HL-60/S4 treated with phorbol 12-myristate 13-acetate at 8.2 ng/mL for 4 days and 3 days (cell line): ENCODE measurements around the gene NPPA.

ENCODE experiments used
- in situ Hi-C: fragments of 300-500 bp; cut with MboI; formaldehyde crosslinking; loops from 2 replicates; pipeline ENCODE4 v1.15.0; 2022; ENCODE audit warnings: low sequenced_read_pairs

The NPPA gene

GRCh38 chr1:11845641-11846335 is 1.8 kb downstream of the NPPA start:
- in situ Hi-C loops = loop anchor here (25.0 kb wide), 1 partner anchor 142 kb away; the partner anchor contains the start of gene MFN2

GRCh38 chr1:11842154-11843041 is 5.2 kb downstream of the NPPA start:
- in situ Hi-C loops = loop anchor here (25.0 kb wide), 1 partner anchor 145 kb away; the partner anchor contains the start of gene MFN2

- in situ Hi-C loops = loop anchor here (25.0 kb wide), 1 partner anchor 146 kb away; the partner anchor contains the start of gene MFN2
Measured at GRCh38 chr1:11841245-11842153, 6.1 kb downstream of the NPPA start.

- in situ Hi-C loops = loop anchor here (5.0 to 25.0 kb wide), 2 partner anchors 62 to 147 kb away; partner anchors contain the start of gene MFN2
Measured at GRCh38 chr1:11839727-11840705, 7.6 kb downstream of the NPPA start.

GRCh38 chr1:11838349-11839272 is 9.0 kb downstream of the NPPA start:
- in situ Hi-C loops = loop anchor here (5.0 to 25.0 kb wide), 2 partner anchors 64 to 149 kb away; partner anchors contain the start of gene MFN2

- in situ Hi-C loops = loop anchor here (5.0 to 25.0 kb wide), 2 partner anchors 64 to 149 kb away; partner anchors contain the start of gene MFN2
Measured at GRCh38 chr1:11837767-11838348, 9.7 kb downstream of the NPPA start.

- in situ Hi-C loops = loop anchor here (5.0 to 25.0 kb wide), 2 partner anchors 65 to 150 kb away; partner anchors contain the start of gene MFN2
Measured at GRCh38 chr1:11836955-11837766, 10.4 kb downstream of the NPPA start.

GRCh38 chr1:11835441-11836225 is 11.9 kb downstream of the NPPA start:
- in situ Hi-C loops = loop anchor here (5.0 to 25.0 kb wide), 2 partner anchors 67 to 152 kb away; partner anchors contain the start of gene MFN2

- in situ Hi-C loops = loop anchor here (25.0 kb wide), 1 partner anchor 153 kb away; the partner anchor contains the start of gene MFN2
Measured at GRCh38 chr1:11833900-11834299, 13.7 kb downstream of the NPPA start.

- in situ Hi-C loops = loop anchor here (25.0 kb wide), 1 partner anchor 154 kb away; the partner anchor contains the start of gene MFN2
Measured at GRCh38 chr1:11833497-11833896, 14.1 kb downstream of the NPPA start.

GRCh38 chr1:11831945-11832725 is 15.4 kb downstream of the NPPA start:
- in situ Hi-C loops = loop anchor here (25.0 kb wide), 1 partner anchor 155 kb away; the partner anchor contains the start of gene MFN2

- in situ Hi-C loops = loop anchor here (25.0 kb wide), 1 partner anchor 159 kb away; the partner anchor contains the start of gene MFN2
Measured at GRCh38 chr1:11828511-11828910, 19.1 kb downstream of the NPPA start.

- in situ Hi-C loops = loop anchor here (25.0 kb wide), 1 partner anchor 160 kb away; the partner anchor contains the start of gene MFN2
Measured at GRCh38 chr1:11826946-11827345, 20.6 kb downstream of the NPPA start.

GRCh38 chr1:11825131-11825530 is 22.5 kb downstream of the NPPA start:
- in situ Hi-C loops = loop anchor here (25.0 kb wide), 1 partner anchor 162 kb away; the partner anchor contains the start of gene MFN2
